Activated CD8-positive, alpha-beta T cell treated with anti-CD3 and anti-CD28 coated beads for 36 hours (primary cell): ENCODE measurements around the gene SEC14L2. TPM values are rescaled to one million over a fixed set of nuclear protein-coding genes. Genes with fewer than 3 reads are reported as not detected.

Source experiments
- ATAC-seq: fragments of 200-7000 bp; cut with Tn5 transposase; one replicate; pipeline ENCODE4 v1.10.0; 2021; ENCODE audit warnings: mild to moderate bottlenecking, moderate library complexity
- CTCF ChIA-PET: fragments of 350-600 bp; sonication (Branson Sonifier 250); formaldehyde crosslinking; loops from one replicate; lab custom pipeline; 2021; ENCODE audit warnings: antibody characterized with exemption; lab: Charles Lee
- POLR2A ChIA-PET: fragments of 350-600 bp; sonication (Branson Sonifier 250); formaldehyde crosslinking; loops from one replicate; lab custom pipeline; 2021; ENCODE audit warnings: antibody characterized with exemption; lab: Charles Lee
- DNase-seq: peaks from one replicate; pipeline ENCODE4 v3.0.0-alpha.2; 2020
- H3K27ac Mint-ChIP-seq: one replicate; pipeline ENCODE4 v1.8.0; 2021; ENCODE audit warnings: mild to moderate bottlenecking, mixed read lengths
- H3K27me3 Mint-ChIP-seq: one replicate; pipeline ENCODE4 v1.8.0; 2021; ENCODE audit warnings: mixed read lengths
- H3K36me3 Mint-ChIP-seq: one replicate; pipeline ENCODE4 v1.8.0; 2021; ENCODE audit warnings: low read depth, mixed read lengths
- H3K4me1 Mint-ChIP-seq: one replicate; pipeline ENCODE4 v1.8.0; 2021; ENCODE audit warnings: low read depth, mixed read lengths
- H3K4me3 Mint-ChIP-seq: one replicate; pipeline ENCODE4 v1.8.0; 2021; ENCODE audit warnings: mild to moderate bottlenecking, moderate library complexity, mixed read lengths
- H3K9me3 Mint-ChIP-seq: one replicate; pipeline ENCODE4 v1.8.0; 2021; ENCODE audit warnings: mixed read lengths
- intact Hi-C: fragments of 100-400 bp; cut with micrococcal nuclease; formaldehyde crosslinking; loops from one replicate; pipeline ENCODE4 v1.10.0; 2022
- total RNA-seq, 2 experiments: library from RNA; stranded (reverse); gene quantifications; one replicate each; pipeline ENCODE4 v1.2.3, GENCODE V29; 2021
- TF ChIP-seq, protein P1 (sequence below): fragments of 200-600 bp; IDR thresholded peaks from one replicate; pipeline ENCODE4 v1.8.0; 2022; ENCODE audit warnings: antibody characterized with exemption, mild to moderate bottlenecking

The SEC14L2 gene
- total RNA-seq, 2 experiments from 2014 or later = 15.1 to 15.4 TPM

DNA sequence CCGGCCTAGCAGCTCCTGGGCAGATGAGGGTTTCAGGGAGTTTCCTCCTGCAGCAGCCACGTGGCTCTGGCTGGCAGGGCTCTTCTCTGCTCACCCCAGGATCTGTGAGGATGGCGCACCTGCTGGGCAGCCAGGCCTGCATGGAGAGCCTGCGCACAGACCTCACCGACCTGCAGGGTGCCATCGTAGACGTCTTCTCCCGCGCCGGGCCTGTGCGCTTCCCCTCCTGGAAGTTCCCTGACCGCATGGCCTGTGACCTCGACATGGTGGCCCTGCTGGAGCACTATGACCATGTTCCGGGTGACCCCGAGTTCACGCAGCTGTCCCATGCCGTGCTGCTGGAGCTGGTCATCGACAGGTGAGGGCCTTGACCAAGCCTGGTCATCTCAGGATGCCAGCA, 30.9 kb upstream of the SEC14L2 start:
- intact Hi-C loops = no loop called here
- POLR2A ChIA-PET = interaction anchor here (1.2 kb wide), 1 partner anchor 98 kb away, joined by 3 read pairs; no protein-coding TSS in a partner anchor

DNA sequence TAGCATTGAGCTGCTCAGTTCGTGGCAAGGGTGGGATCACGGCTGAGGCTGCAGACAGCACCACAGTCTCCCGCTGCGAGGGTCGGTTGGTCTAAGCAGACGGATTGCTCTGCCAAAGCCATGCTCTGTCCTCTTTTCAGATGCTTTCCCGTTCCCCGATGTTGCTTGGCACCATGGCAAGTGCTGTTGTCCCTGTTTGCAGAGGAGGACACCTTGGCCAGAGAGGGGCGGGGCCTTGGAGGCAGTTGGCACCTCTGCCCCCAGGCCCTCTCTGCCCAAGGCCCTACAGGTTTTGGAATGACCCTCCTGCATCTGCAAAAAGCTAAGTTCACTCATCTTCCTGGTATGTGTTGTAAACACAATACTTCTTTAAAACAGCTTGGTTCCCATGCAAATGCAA, 28.4 kb upstream of the SEC14L2 start:
- DNase-seq (no peak), ATAC-seq (no peak)
- CTCF ChIA-PET = interaction anchor here (1.5 to 4.9 kb wide), 3 partner anchors 10 to 105 kb away, joined by 3 to 19 read pairs (median 3); no protein-coding TSS in a partner anchor
- no peak overlapping the region for H3K4me3 Mint-ChIP-seq
- H3K27me3 Mint-ChIP-seq = no peaks in the 10 kb centered on the region
- no peaks in the 10 kb centered on the region for H3K36me3 Mint-ChIP-seq
- TF ChIP-seq, protein P1, sequence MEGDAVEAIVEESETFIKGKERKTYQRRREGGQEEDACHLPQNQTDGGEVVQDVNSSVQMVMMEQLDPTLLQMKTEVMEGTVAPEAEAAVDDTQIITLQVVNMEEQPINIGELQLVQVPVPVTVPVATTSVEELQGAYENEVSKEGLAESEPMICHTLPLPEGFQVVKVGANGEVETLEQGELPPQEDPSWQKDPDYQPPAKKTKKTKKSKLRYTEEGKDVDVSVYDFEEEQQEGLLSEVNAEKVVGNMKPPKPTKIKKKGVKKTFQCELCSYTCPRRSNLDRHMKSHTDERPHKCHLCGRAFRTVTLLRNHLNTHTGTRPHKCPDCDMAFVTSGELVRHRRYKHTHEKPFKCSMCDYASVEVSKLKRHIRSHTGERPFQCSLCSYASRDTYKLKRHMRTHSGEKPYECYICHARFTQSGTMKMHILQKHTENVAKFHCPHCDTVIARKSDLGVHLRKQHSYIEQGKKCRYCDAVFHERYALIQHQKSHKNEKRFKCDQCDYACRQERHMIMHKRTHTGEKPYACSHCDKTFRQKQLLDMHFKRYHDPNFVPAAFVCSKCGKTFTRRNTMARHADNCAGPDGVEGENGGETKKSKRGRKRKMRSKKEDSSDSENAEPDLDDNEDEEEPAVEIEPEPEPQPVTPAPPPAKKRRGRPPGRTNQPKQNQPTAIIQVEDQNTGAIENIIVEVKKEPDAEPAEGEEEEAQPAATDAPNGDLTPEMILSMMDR = no peak
- POLR2A ChIA-PET = interaction anchor here (0.9 to 1.3 kb wide), 5 partner anchors 12 to 79 kb away, joined by 3 read pairs; partner anchors contain the start of genes CASTOR1, CCDC157 and SF3A1
- no peak overlapping the region for H3K27ac Mint-ChIP-seq
- no peaks in the 10 kb centered on the region for H3K4me1 Mint-ChIP-seq
- intact Hi-C loops = no loop called here
- no peaks in the 10 kb centered on the region for H3K9me3 Mint-ChIP-seq

More for the DNA sequence above, 30.9 kb upstream of the SEC14L2 start:
- H3K27ac Mint-ChIP-seq = no peak overlapping the region
- no peaks in the 10 kb centered on the region for H3K27me3 Mint-ChIP-seq
- H3K9me3 Mint-ChIP-seq = no peaks in the 10 kb centered on the region
- CTCF ChIA-PET = interaction anchor here (4.9 kb wide), 1 partner anchor 78 kb away, joined by 19 read pairs; no protein-coding TSS in a partner anchor
- no peaks in the 10 kb centered on the region for H3K4me1 Mint-ChIP-seq
- DNase-seq (no peak), ATAC-seq (no peak)
- TF ChIP-seq, protein P1 = no peak
- H3K36me3 Mint-ChIP-seq = no peaks in the 10 kb centered on the region
- no peak overlapping the region for H3K4me3 Mint-ChIP-seq

DNA sequence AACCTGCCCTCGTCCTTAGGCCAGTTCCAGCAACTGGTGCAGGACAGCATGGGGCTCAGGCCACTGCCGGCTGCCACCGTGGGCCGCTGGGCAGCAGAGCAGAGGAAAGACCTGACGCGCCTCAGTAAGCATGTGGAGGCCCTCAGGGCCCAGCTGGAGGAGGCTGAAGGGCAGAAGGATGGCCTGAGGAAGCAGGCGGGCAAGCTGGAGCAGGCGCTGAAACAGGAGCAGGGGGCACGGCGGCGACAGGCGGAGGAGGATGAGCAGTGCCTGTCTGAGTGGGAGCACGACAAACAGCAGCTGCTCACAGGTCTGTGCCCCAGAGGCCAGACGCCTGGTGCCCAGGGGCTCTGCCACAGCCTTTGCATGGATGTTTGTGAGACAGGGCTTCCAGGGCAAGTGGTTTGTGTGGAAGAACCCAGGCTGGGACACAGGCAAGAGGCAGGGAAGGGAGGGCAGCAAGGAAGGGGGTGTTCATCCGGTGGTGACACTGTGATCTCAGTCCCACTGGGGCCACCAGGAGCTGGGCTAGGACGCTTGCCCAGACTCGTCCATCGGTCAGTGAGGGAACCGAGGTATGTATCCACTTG, 26.1 kb upstream of the SEC14L2 start:
- Mint-ChIP-seq H3K27ac (no peak overlapping the region), H3K27me3 (no peaks in the 10 kb centered on the region), H3K4me3 (no peak overlapping the region), H3K36me3 (no peaks in the 10 kb centered on the region), H3K4me1 (no peaks in the 10 kb centered on the region), H3K9me3 (no peaks in the 10 kb centered on the region)
- no peak for ATAC-seq
- POLR2A ChIA-PET = no interaction called here
- no peak for DNase-seq
- intact Hi-C loops = no loop called here
- TF ChIP-seq, protein P1 = no peak
- CTCF ChIA-PET = interaction anchor here (4.9 kb wide), 1 partner anchor 83 kb away, joined by 19 read pairs; no protein-coding TSS in a partner anchor

DNA sequence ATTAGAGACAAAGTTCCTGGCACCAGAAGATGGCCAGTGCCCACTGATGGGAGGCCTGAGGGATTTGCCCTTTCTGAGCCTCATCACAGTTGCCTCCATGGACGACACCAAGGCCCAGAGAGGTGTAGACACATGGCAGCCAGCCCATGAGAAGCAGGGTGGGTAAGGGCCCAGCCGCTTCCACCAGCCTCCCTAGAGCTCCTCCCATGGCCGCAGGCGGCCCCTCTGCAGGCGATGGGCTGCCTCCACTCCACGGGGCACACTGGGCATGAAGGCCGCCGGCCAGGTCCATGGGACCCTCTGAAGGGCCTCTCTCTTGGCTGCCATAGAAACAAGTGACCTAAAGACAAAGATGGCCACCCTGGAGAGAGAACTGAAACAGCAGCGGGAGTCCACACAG, 25.5 kb upstream of the SEC14L2 start:
- DNase-seq (no peak), ATAC-seq (no peak)
- intact Hi-C loops = no loop called here
- no peak overlapping the region for H3K4me3 Mint-ChIP-seq
- CTCF ChIA-PET = no interaction called here
- no peaks in the 10 kb centered on the region for H3K36me3 Mint-ChIP-seq
- POLR2A ChIA-PET = no interaction called here
- H3K27ac Mint-ChIP-seq = no peak overlapping the region
- no peaks in the 10 kb centered on the region for H3K9me3 Mint-ChIP-seq
- no peaks in the 10 kb centered on the region for H3K27me3 Mint-ChIP-seq
- H3K4me1 Mint-ChIP-seq = no peaks in the 10 kb centered on the region
- TF ChIP-seq, protein P1 = no peak

DNA sequence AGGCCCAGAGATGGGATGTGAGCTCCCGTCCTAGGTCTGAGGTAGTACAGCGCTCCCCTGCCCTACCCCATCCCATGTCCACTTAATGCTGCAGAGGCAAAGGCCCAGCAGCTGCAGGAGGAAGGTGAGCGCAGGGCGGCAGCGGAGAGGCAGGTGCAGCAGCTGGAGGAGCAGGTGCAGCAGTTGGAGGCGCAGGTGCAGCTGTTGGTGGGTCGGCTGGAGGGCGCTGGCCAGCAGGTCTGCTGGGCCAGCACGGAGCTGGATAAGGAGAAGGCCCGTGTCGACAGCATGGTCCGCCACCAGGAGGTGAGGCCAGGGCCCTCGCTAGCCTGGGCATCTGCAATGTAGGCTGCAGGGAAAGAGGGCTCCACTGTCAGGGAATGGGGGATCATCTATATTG, 24.8 kb upstream of the SEC14L2 start:
- Mint-ChIP-seq H3K27ac (no peak overlapping the region), H3K9me3 (no peaks in the 10 kb centered on the region), H3K4me1 (no peaks in the 10 kb centered on the region), H3K27me3 (no peaks in the 10 kb centered on the region), H3K4me3 (no peak overlapping the region), H3K36me3 (no peaks in the 10 kb centered on the region)
- CTCF ChIA-PET = no interaction called here
- no peak for DNase-seq
- ATAC-seq = no peak
- intact Hi-C loops = no loop called here
- TF ChIP-seq, protein P1 = no peak
- POLR2A ChIA-PET = no interaction called here
